Hematopoietic multipotent progenitor cell treated with erythropoietin and hydrocortisone succinate and interleukin-3 and kit ligand, for 17 days (in vitro differentiated cells): ENCODE results near the gene IKZF2.

Experiments
- DNase-seq: peaks from one replicate; pipeline ENCODE4 v3.0.0-alpha.2; 2015; ENCODE audit warnings: low spot score

IKZF2 gene

GRCh38 chr2:212997526-212998020, 153.8 kb downstream of the IKZF2 start:
- no peak for DNase-seq

GRCh38 chr2:212995920-212996319, 155.5 kb downstream of the IKZF2 start:
- DNase-seq: no peak

GRCh38 chr2:212994976-212995375, 156.4 kb downstream of the IKZF2 start:
- DNase-seq: no peak

GRCh38 chr2:212991120-212991519, 160.3 kb downstream of the IKZF2 start:
- DNase-seq: no peak

- DNase-seq: no peak
Measured at GRCh38 chr2:212990697-212991096, 160.7 kb downstream of the IKZF2 start.

- DNase-seq: no peak
Measured at GRCh38 chr2:212987492-212987891, 163.9 kb downstream of the IKZF2 start.

- DNase-seq: no peak
Measured at GRCh38 chr2:212984129-212984528, 167.3 kb downstream of the IKZF2 start.

- no peak for DNase-seq
Measured at GRCh38 chr2:212979799-212980198, 171.6 kb downstream of the IKZF2 start.

GRCh38 chr2:212979046-212979612, 172.3 kb downstream of the IKZF2 start:
- no peak for DNase-seq

GRCh38 chr2:212977152-212977551, 174.3 kb downstream of the IKZF2 start:
- no peak for DNase-seq

- no peak for DNase-seq
Measured at GRCh38 chr2:212975333-212975732, 176.1 kb downstream of the IKZF2 start.

GRCh38 chr2:212974692-212975091, 176.7 kb downstream of the IKZF2 start:
- no peak for DNase-seq

- no peak for DNase-seq
Measured at GRCh38 chr2:212973347-212973746, 178.1 kb downstream of the IKZF2 start.

GRCh38 chr2:212970132-212970531, 181.3 kb downstream of the IKZF2 start:
- DNase-seq: no peak

- no peak for DNase-seq
Measured at GRCh38 chr2:212968284-212969081, 182.9 kb downstream of the IKZF2 start.

GRCh38 chr2:212966884-212967283, 184.5 kb downstream of the IKZF2 start:
- DNase-seq: no peak

- DNase-seq: no peak
Measured at GRCh38 chr2:212962691-212963090, 188.7 kb downstream of the IKZF2 start.

GRCh38 chr2:212961255-212961654, 190.2 kb downstream of the IKZF2 start:
- peak; percentile 6 for DNase-seq

- no peak for DNase-seq
Measured at GRCh38 chr2:212960336-212960735, 191.1 kb downstream of the IKZF2 start.

- DNase-seq: no peak
Measured at GRCh38 chr2:212959471-212960117, 191.8 kb downstream of the IKZF2 start.

- no peak for DNase-seq
Measured at GRCh38 chr2:212958757-212959295, 192.6 kb downstream of the IKZF2 start.

- no peak for DNase-seq
Measured at GRCh38 chr2:212958133-212958532, 193.3 kb downstream of the IKZF2 start.

GRCh38 chr2:212957624-212958023, 193.8 kb downstream of the IKZF2 start:
- DNase-seq: no peak
